ENCODE data around the gene TLE7. TPM values are rescaled to one million over a fixed set of nuclear protein-coding genes. Genes with fewer than 3 reads are reported as not detected.

The TLE7 gene
- total and polyA plus RNA-seq, 2 of the 4 experiments (the other 2 are of a cell fraction): not detected

DNA sequence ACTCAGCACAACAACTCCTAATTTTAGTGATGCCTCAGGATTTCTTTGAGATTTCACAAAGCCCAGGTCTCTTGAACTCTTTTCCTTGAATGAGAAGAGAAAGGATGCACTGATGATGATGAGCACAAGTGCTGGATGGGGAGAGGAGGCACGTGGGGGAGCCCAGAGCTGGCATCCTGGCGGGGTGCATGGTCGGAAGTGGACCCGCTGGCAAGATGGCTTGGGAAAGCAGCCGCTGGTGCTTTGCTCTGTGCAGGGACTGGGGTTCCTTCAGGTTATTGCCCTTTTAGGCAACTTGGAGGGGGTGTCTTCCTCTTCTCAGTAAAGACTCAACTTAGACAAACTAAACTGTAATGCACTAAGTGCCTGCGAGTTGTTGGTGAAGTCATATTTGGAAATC lies 61.0 kb downstream of the TLE7 start:
- ChIA-PET POLR2A (ENCODE audit: unreplicated experiment) (no interaction called here), CTCF (no interaction called here)

More for the DNA sequence above, 61.0 kb downstream of the TLE7 start:
- no peak overlapping the region for H4K5ac ChIP-seq (ENCODE audit: low read depth, low read length)
- H3K14ac ChIP-seq (replicated peaks; ENCODE audit: low read depth, low read length): no peak overlapping the region
- no peak overlapping the region for H3K4me3 ChIP-seq (ENCODE audit: insufficient read depth, low read depth, low read length)
- in situ Hi-C loops (cut with MboI; ENCODE audit: low sequenced_read_pairs): no loop called here
- no peaks in the 10 kb centered on the region for H3K4me1 ChIP-seq (ENCODE audit: control insufficient read depth, insufficient read depth, low read length)
- H4K8ac ChIP-seq (ENCODE audit: low read depth in 2 of 2, low read length in 2 of 2): no peak overlapping the region
- dilution Hi-C loops (cut with HindIII; ENCODE audit: low sequenced_read_pairs, unreplicated experiment): no loop called here
- no peak overlapping the region for H3K56ac ChIP-seq (ENCODE audit: extremely low read depth, insufficient read depth, low read length)
- 0 out of 2 replicates have a peak, but pooled peaks cover 3% of the 10 kb centered on the region for H3K9me1 ChIP-seq (ENCODE audit: insufficient read depth, low read length)
- H3K23ac ChIP-seq (ENCODE audit: low read depth, low read length): no peak overlapping the region
- H3K79me1 ChIP-seq (ENCODE audit: low read depth in 1 of 2, low read length in 2 of 2): no peaks in the 10 kb centered on the region
- H2BK120ac ChIP-seq (ENCODE audit: low read depth, low read length): no peak overlapping the region
- no peak overlapping the region for H3K9ac ChIP-seq (ENCODE audit: low read depth, low read length)
- 0% methylated on average over 1 of the region's 6 CpGs; no CpG with 5 or more reads in 1 of the 2 experiments for WGBS, 2 experiments (ENCODE audit: extremely low coverage in 2 of 2, insufficient read length in 1 of 2)
- no peak overlapping the region for H3K4ac ChIP-seq (ENCODE audit: low read depth, low read length)
- intact Hi-C loops (cut with micrococcal nuclease): no loop called here
- H4K91ac ChIP-seq (ENCODE audit: insufficient read depth, low read depth, low read length): no peak overlapping the region
- H3K36me3 ChIP-seq (ENCODE audit: control insufficient read depth, insufficient read depth, low read length): no peaks in the 10 kb centered on the region
- H3K9me3 ChIP-seq (ENCODE audit: control insufficient read depth, insufficient read depth, low read length): no peaks in the 10 kb centered on the region
- no peak for DNase-seq
- no peak overlapping the region for H3K4me2 ChIP-seq (ENCODE audit: low read depth, low read length)
- no peak overlapping the region for H2BK5ac ChIP-seq (ENCODE audit: low read depth, low read length, poor library complexity, severe bottlenecking)
- peaks cover 3% of the 10 kb centered on the region for H3K27me3 ChIP-seq (ENCODE audit: control insufficient read depth, insufficient read depth, low read length)
- H2AFZ ChIP-seq (replicated peaks; ENCODE audit: low read length, poor library complexity): no peak overlapping the region
- BruUV-seq (replicated peaks): no TSS peak
- no peak overlapping the region for H3K18ac ChIP-seq (ENCODE audit: low read depth, low read length)
- no peak overlapping the region for H2BK20ac ChIP-seq (ENCODE audit: low read depth, low read length)
- ATAC-seq (ENCODE audit: low read depth): no peak
- no peak for TF ChIP-seq NFE2L2 (IDR thresholded peaks at IDR 0.05; ENCODE audit: low read depth, low read length)
- H4K20me1 ChIP-seq (ENCODE audit: insufficient read depth, low read length): no peaks in the 10 kb centered on the region
- no peak overlapping the region for H2AK5ac ChIP-seq (ENCODE audit: low read depth, low read length)
- H2BK15ac ChIP-seq (ENCODE audit: low read depth, low read length): no peak overlapping the region
- H2AK9ac ChIP-seq (replicated peaks; ENCODE audit: low read depth, low read length, poor library complexity): no peak overlapping the region
- no peak overlapping the region for H3K27ac ChIP-seq (ENCODE audit: insufficient read depth, low read length)

Other genes starting within 250 kb of the TLE7 start
- under 0.01 and 0.18 TPM in 2 replicates for gene HYDIN, start 211.3 kb downstream of the TLE7 start, total RNA-seq (2012; rRNA removed)
- 0.07 and 0.27 TPM in 2 replicates for gene HYDIN, start 211.3 kb downstream of the TLE7 start, polyA plus RNA-seq (2012; rRNA removed)
- 21.9 and 33.6 TPM in 2 replicates for gene CMTR2, start 152.7 kb downstream of the TLE7 start, total RNA-seq (2012; rRNA removed)
- gene CMTR2, start 152.7 kb downstream of the TLE7 start, polyA plus RNA-seq (2012; rRNA removed): 6.9 and 10.6 TPM in 2 replicates
- 0.18 TPM in 1 of 2 replicates, not detected in the other for gene CALB2, start 83.3 kb downstream of the TLE7 start, total RNA-seq (2012; rRNA removed)
- 0.24 and 0.32 TPM in 2 replicates for gene CALB2, start 83.3 kb downstream of the TLE7 start, polyA plus RNA-seq (2012; rRNA removed)
- 8.8 and 11.7 TPM in 2 replicates for gene ZNF23, start 20.2 kb upstream of the TLE7 start, total RNA-seq (2012; rRNA removed)
- gene ZNF23, start 20.2 kb upstream of the TLE7 start, polyA plus RNA-seq (2012; rRNA removed): 5.9 and 7.5 TPM in 2 replicates
- gene ZNF19, start 47.3 kb upstream of the TLE7 start, total RNA-seq (2012; rRNA removed): 2.8 and 2.9 TPM in 2 replicates
- 0.46 and 0.89 TPM in 2 replicates for gene ZNF19, start 47.3 kb upstream of the TLE7 start, polyA plus RNA-seq (2012; rRNA removed)
- gene CHST4, start 84.4 kb upstream of the TLE7 start, total RNA-seq (2012; rRNA removed): under 0.01 TPM in 1 of 2 replicates, not detected in the other
- gene CHST4, start 84.4 kb upstream of the TLE7 start, polyA plus RNA-seq (2012; rRNA removed): 0.04 TPM in 1 of 2 replicates, not detected in the other
- gene TAT, start 135.0 kb upstream of the TLE7 start, total RNA-seq (2012; rRNA removed): not detected in 2 replicates
- not detected in 2 replicates for gene TAT, start 135.0 kb upstream of the TLE7 start, polyA plus RNA-seq (2012; rRNA removed)
- not detected in 2 replicates for gene MARVELD3, start 184.1 kb upstream of the TLE7 start, total RNA-seq (2012; rRNA removed)
- gene MARVELD3, start 184.1 kb upstream of the TLE7 start, polyA plus RNA-seq (2012; rRNA removed): not detected in 2 replicates